Hindlimb muscle (tissue), 1 donor: ENCODE results near the gene MON2. TPM values are rescaled to one million over a fixed set of nuclear protein-coding genes. Genes with fewer than 3 reads are reported as not detected.
A peak's percentile ranks its signal among the peaks of the same experiment; 100 is the strongest.
"Not testable (repeated sequence)": the region's sequence is repeated elsewhere in the genome, so short reads cannot be mapped to it uniquely, and the experiment has no call there.

ENCODE experiments used
- DNase-seq: peaks from one replicate; pipeline ENCODE4 v3.0.0-alpha.2; 2013
- polyA plus RNA-seq: library from polyadenylated mRNA; unstranded; fragments of 120-200 nt; gene quantifications from one replicate; pipeline ENCODE4 v1.2.1, GENCODE V29; 2013; ENCODE audit not compliant: insufficient read length

The MON2 gene
- polyA plus RNA-seq, 1 donor: 37.7 TPM

- no peak for DNase-seq
Observed at GRCh38 chr12:62481843-62482540, 15.4 kb downstream of the MON2 start.

GRCh38 chr12:62482769-62483168 lies 16.1 kb downstream of the MON2 start:
- DNase-seq: no peak

GRCh38 chr12:62484233-62484632 lies 17.6 kb downstream of the MON2 start:
- no peak for DNase-seq

GRCh38 chr12:62505786-62506185 lies 39.2 kb downstream of the MON2 start:
- DNase-seq: no peak

- no peak for DNase-seq
Observed at GRCh38 chr12:62512901-62513300, 46.3 kb downstream of the MON2 start.

GRCh38 chr12:62514080-62514479 lies 47.5 kb downstream of the MON2 start:
- DNase-seq: not testable (repeated sequence)

GRCh38 chr12:62516927-62517326 lies 50.3 kb downstream of the MON2 start:
- peak; percentile 5 for DNase-seq

- DNase-seq: no peak
Observed at GRCh38 chr12:62517887-62518286, 51.3 kb downstream of the MON2 start.

- DNase-seq: no peak
Observed at GRCh38 chr12:62519043-62519442, 52.4 kb downstream of the MON2 start.

GRCh38 chr12:62520361-62520760 lies 53.7 kb downstream of the MON2 start:
- no peak for DNase-seq

GRCh38 chr12:62522984-62523383 lies 56.4 kb downstream of the MON2 start:
- DNase-seq: no peak

- DNase-seq: no peak
Observed at GRCh38 chr12:62523619-62524018, 57.0 kb downstream of the MON2 start.

- DNase-seq: no peak
Observed at GRCh38 chr12:62525271-62525670, 58.6 kb downstream of the MON2 start.

GRCh38 chr12:62530596-62530995 lies 64.0 kb downstream of the MON2 start:
- DNase-seq: no peak

GRCh38 chr12:62532333-62532732 lies 65.7 kb downstream of the MON2 start:
- no peak for DNase-seq

GRCh38 chr12:62533087-62533754 lies 66.6 kb downstream of the MON2 start:
- no peak for DNase-seq

GRCh38 chr12:62533755-62534107 lies 67.1 kb downstream of the MON2 start:
- DNase-seq: no peak

- no peak for DNase-seq
Observed at GRCh38 chr12:62536546-62536945, 69.9 kb downstream of the MON2 start.

- DNase-seq: no peak
Observed at GRCh38 chr12:62537551-62537950, 70.9 kb downstream of the MON2 start.

GRCh38 chr12:62540354-62540753 lies 73.7 kb downstream of the MON2 start:
- no peak for DNase-seq

GRCh38 chr12:62542814-62543213 lies 76.2 kb downstream of the MON2 start:
- DNase-seq: no peak

- no peak for DNase-seq
Observed at GRCh38 chr12:62543324-62543723, 76.7 kb downstream of the MON2 start.

GRCh38 chr12:62543741-62544140 lies 77.1 kb downstream of the MON2 start:
- DNase-seq: no peak

- no peak for DNase-seq
Observed at GRCh38 chr12:62552906-62553556, 86.4 kb downstream of the MON2 start.
